HG03439 (cell line): ENCODE results near the gene CKLF.
"Not testable (repeated sequence)": the region's sequence is repeated elsewhere in the genome, so short reads cannot be mapped to it uniquely, and the experiment has no call there.

Source experiments
- ATAC-seq: cut with Tn5 transposase; IDR thresholded peaks from one replicate; pipeline ENCODE4 v1.9.1; 2021; ENCODE audit warnings: mild to moderate bottlenecking, moderate library complexity; ENCODE audit not compliant: unreplicated experiment

Gene CKLF

DNA sequence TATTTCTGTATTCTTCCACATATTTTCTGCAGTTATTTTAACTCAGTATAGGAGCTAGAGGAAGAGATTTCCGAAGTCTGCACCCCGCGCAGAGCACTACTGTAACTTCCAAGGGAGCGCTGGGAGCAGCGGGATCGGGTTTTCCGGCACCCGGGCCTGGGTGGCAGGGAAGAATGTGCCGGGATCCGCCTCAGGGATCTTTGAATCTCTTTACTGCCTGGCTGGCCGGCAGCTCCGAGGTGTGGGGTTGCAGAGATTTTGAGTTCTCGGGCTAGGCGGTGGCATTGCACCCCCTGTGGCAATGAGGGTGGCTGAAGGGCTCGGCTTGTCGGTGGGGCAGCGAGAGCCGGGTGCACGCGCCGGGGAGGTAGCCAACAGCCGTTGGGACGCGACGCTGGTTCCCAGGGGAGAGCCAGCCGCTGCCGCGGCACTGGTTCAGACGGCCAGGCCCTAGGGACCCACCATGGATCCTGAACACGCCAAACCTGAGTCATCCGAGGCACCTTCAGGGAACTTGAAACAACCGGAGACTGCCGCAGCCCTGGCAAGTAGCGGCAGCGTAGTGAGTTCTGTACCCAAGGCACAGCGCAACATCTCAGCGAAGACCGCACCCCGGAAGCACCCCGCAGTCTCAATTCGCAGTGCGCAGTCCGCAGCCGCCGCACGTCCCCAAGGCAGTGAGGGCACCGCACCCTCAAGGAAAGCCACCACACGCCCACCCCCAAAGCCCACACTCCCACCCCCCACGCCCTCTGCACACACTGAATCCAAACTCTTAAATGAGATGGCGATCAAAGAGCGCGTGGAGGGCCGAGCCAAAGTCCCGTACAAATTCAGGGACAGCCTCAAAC is 13.9 kb downstream of the CKLF start, which contains the start of gene CMTM1:
CMTM1 (plus strand) TSS at position 389 of the 851 bp plus-strand sequence; CDS start at position 464, 75 bp downstream.
- no peak for ATAC-seq

DNA sequence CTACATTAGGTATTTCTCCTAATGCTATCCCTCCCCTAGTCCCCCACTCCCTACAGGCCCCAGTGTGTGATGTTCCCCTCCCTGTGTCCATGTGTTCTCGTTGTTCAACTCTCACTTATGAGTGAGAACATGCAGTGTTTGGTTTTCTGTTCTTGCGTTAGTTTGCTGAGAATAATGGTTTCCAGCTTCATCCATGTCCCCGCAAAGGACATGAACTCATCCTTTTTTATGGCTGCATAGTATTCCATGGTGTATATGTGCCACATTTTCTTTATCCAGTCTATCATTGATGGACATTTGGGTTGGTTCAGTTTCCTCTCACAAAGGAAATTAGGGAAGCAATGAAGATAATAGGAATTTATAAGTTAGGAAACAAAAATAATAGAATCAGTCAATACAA is 14.9 kb downstream of the CKLF start:
- not testable (repeated sequence) for ATAC-seq

DNA sequence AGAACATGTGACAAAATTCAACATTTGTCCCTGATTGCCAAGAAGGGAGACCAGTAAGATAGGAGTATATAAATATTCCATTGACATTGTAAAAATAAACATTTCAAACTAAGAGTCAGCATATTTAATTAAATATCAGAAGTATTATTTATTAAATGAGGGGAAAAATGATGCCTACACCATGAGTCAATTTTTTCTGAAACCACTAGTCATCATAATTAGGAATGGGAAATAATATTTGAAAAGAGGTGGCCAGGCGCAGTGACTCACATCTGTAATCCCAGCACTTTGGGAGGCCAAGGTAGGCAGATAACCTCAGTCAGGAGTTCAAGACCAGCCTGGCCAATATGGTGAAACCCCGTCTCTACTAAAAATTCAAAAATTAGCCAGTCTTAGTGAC is 16.0 kb downstream of the CKLF start:
- ATAC-seq = no peak

DNA sequence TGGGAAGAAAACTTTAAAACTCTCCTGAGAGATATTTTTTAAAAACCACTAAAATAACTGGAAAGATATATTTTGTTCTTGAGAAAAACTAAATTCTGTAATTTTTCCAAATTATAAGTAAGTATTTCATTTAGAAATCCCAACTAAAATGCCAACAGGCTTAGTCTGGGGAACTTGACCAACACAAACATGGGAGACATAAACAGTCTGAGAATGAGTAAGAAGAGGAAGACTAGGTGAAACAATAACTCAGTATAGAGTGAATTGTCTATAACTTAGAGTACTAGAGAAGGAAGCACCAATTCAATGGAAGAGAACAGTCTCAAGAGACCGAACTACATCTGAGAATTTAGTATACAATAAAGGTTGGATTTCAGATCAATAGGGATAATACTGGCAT is 16.8 kb downstream of the CKLF start:
- no peak for ATAC-seq

DNA sequence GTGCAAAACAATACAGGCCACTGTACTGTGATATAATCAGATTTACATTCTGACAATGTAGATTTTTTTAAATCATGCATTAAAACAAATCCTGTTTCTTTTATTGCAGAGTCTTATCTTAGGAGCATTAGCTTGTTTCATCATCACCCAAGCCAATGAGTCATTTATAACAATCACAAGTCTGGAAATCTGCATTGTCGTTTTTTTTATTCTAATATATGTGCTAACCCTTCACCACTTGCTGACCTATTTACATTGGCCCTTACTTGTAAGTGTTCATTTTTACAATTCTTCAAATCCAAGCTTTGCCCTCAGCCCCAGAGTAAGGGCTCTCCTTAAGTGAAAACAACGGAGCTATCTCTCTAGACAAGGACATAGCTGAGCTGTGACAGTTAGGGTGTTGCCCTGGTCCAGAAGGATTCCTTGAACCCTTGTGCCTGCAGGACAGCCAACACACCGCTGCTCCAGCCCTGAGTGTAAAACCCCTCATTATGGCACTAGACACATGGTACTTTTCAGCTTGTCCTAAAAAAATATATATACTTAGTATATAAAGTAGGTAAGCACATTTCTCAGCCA is 17.5 kb downstream of the CKLF start:
- ATAC-seq = no peak

DNA sequence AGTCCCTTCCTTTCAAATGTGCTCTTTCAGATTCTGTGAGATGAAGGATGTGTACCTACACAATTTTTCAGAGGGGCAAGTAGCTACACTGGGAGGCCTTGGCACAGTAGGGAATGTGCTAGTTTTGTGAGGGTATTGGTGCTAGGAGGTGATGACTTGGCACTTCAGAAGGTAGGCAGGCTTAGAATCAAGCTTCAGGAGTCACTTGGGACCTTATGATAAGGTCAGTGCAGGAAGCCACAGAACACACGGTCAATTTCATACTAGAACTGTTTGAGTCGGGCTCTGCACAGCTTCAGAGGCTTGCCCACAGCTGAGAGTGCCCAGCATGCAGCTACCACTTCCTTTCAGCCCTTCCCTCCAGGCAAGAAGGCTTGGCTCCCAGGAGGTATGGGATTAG is 20.0 kb downstream of the CKLF start:
- ATAC-seq = no peak

DNA sequence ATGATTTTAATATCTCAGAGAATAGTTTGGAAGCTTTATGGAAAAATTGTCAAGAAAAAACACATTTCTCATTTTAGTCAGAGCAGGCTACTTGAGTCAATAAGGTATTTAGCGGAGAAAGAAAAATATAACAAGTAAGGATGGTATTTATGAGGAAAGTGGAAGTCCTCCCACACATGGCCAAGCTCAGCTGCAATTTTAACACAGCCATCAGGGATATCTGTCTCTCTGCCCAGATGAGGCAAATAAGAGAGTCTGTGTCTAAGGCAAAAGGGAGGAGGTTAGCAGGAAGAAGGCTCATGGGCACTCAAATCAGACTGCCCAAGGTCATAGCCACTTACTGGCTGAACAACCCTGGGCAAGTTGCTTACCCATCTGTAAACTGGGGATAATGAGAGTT is 21.7 kb downstream of the CKLF start:
- no peak for ATAC-seq

DNA sequence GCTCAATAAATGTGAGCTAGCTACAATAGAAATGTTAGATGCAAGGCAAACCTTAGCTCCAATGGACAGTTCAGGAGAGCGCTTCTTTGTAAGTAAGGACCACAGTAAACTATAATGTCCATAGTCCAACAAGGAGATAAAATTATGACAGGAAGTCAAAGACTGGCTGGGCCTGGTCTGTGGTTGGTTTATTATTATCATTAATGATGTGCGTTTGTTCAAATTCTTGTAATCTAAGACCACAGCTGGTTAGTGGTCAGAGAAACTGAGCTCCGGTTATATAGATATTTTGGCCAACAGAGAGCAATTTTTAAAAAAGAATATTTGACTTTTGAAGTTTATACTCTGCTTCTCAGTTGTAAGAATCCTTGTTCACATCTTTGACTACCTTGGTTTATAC is 22.2 kb downstream of the CKLF start:
- ATAC-seq = no peak

DNA sequence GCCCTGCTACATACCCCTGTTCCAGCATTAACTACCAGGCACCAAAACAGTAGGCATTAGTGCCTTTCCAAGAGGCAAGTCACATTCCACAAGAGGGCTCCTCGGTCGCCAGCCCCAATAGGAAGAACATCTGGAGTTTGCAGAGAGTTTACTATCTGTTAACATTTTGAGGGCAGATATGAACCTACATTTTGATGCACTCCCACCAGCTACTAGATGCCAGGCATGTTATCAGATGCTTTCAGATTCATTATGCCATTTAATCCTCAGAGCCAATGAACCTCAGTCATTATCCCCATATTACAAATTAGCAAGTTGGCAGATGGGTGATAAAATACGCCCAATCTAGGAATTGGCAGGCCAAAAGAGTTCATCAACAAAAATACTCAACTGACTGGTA is 22.7 kb downstream of the CKLF start:
- no peak for ATAC-seq

DNA sequence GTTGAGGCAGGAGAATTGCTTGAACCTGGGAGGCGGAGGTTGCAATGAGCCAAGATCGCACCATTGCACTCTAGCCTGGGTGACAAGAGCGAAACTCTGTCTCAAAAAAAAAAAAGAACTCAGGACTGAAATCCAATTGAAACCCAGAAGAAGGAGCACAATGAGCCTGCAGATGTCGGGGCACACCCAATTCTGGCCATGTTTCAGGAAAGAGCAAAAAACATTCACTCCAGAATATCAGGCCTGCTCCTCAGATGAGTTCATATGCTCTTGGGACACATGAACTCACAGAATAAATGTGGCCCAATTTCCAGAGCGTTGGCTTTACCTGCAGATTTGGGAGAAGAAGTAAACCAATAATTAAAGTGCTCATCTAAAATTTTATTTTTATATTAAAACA is 23.9 kb downstream of the CKLF start:
- ATAC-seq = no peak

DNA sequence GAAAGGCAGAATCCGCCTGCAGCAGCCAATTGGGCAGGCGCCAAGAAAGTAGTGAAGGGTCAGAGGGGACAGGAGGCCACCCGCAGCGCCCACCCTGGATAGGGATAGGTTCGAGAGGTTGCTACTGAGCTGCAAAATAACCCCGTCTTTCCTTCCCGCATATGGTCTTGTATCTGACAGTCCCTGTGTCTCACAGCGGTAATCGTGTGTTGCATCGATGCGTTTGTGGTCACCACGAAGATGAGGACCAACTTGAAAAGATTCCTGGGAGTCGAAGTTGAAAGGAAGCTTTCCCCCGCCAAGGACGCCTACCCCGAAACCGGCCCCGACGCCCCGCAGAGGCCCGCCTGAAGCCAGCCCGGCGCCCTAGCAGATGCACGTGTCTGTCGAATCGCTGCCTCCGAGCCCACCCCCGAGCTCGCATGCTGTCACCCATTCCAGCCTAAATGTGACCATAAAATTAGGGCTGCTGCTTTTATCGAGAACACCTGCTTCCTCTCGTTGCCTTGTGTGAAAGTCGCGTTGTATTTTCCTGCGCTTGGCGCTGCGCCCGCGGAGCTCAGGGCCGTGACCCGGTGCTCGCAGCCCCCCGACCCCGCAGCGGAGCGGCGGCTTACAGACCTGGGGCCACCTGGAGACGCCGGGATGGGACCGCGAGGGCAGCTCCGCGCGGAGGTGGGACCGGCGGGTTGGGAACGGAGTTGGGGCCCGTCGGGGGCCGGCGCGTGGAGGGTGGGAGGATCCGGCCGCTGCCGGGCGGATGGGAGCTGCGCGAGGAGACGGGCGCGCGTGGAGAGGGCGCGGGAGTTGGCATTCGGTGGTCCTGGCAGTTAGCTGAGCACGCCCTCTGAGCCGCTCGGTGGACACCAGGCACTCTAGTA is 26.5 kb downstream of the CKLF start, which contains the start of gene CMTM2:
CMTM2 (plus strand) TSS at position 813 of the 881 bp plus-strand sequence. CDS start 145 bp downstream, outside the sequence.
- ATAC-seq = no peak

DNA sequence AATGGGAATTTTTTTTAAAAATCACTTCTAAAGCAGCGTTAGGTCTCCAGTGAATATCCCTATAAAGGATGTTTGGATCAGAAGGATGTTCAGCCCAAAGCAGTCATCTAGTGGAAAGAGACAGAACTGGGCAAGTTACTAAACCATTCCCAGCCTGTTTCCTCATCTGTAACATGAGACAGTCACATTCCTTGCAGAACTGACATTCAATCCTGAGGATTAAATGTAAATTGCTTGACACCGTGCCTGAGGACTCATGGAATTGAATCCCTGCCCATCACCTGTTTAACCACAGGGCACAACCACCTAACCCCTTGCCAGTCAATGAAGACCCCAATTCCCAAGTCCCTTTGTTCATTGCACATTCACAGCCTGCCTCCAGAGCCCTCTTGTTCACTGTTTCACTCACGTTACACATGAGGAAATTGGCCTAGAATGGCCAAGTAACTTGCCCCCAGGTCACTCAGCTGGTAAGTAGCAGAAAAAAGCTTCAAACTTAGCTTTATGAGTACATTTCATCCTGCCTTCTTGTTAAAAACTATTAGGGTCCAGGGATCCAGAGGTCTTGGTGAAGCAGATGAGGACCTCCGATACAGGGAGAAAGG is 28.3 kb downstream of the CKLF start:
- ATAC-seq = no peak

DNA sequence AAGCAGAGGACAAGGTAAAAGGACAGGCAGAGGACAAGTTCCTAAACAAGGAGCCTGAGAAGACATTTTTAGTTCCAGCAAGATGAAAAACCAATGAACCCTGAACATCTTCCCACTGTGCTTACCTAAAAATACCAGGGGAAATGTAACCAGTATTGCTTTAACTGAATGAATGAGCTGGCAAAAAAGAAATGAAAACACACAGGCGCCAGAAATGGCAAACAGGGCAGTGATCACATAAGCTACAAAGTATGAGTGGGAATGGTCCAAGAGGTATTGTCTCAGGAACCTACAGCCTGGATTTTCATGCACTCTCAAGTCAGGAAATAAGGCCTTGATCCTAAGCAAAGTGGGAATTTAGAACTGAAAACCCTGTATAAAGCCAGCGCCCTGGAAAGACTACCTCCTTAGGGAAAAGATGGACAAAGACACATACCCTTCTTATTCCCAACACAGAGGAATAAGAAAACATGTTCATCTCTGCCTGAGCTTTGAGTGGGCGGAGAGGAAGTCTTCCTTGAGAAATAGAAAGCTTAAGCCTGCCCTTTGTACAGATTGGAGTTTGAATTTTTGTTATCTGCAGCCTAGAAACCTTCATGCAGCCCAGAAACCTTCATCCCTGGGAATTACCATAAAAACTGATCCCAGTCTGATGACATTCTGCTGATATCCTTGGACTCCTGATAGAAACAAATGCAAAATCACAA is 29.0 kb downstream of the CKLF start:
- ATAC-seq = no peak

DNA sequence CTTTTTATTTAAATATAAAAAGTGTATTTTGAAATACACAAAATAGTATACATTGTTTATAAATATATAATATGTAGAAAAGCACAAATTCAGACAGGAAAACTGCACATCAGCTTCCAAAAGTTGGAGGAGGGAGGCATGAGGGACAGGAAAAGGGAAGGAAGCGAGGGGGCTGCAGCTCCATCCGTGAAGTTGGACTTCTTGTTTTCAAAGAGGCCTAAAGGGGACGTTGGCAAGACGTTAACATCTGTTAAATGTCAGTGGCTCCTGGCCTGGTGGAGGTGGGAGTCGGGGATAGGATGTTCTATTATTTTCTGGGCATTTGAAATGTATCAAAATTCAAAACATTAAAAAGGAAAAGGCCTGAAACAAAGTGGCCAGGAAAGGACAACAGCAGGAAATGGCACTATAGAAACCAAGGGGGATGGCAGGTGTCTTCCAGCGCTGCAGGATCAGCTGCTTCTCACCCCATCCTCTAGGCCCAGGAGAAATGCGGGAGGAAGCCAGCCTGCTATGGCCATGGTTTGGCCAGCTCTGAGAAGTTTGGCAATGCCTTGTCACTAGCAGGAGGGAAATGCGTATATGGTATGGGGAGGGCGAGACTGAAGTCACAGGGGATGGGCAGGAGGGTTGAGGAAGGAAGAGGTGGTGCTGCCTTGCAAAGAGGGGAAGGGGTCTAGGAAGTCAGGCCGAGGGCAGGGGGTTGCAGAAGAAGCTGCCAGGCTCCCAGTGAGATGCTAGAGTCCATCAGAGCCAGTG is 33.3 kb downstream of the CKLF start:
- ATAC-seq = no peak

DNA sequence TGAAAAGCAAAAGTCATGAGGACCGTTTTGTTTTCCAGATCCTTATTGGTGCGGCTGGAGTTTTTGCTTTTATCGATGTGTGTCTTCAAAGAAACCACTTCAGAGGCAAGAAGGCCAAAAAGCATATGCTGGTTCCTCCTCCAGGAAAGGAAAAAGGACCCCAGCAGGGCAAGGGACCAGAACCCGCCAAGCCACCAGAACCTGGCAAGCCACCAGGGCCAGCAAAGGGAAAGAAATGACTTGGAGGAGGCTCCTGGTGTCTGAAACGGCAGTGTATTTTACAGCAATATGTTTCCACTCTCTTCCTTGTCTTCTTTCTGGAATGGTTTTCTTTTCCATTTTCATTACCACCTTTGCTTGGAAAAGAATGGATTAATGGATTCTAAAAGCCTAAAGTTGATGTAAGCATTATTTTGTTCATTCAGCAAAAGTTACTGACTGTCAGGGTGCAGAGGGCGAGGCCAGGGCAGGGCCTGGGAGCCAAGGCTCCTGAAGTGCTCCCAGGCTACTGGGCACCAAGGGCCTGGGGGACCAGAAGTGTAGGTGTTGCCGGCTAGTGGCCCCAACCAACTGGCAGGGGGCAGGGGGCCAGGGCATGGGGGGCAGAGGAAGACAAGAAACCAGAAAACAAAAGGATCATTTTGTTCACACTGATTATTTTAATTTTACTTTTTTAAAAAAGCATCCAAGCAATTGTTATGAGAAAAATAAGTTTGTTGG is 35.7 kb downstream of the CKLF start:
- ATAC-seq = no peak

DNA sequence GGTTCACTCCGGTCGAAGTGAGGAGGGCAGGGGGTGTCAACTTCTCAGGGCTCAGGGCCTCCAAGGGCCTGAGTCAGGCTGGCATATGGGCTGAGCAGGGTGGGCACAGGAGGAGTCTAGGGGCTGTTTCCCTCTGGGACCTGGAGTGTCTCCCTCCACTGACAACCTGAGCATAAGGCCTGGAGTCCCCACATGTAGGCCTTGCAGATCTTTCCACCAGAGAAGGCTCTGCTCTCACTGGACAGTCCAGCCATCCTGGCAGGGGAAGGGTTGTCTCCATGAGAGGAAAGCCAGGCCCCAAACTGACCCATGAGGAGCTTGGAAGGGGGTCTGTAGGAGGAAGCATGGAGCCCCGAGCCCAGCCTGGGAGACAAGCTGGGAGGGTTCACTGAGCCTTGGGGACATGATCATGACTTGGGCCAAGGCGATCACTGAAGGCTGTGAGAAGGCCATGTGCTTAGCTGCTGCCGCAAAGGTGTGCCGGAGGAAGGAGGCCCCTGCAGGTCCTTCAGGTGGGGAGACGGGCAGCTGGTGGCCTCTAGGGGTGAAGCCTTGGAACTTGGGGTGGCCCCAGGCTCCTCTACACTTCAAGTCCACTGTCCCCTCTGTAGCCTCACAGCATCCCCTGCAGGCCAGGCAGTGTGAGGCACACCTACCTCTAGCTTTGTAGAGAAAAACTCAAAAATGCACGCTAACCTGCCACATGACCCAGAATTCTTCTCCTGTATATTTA is 36.8 kb downstream of the CKLF start:
- peak; percentile 80 for ATAC-seq

DNA sequence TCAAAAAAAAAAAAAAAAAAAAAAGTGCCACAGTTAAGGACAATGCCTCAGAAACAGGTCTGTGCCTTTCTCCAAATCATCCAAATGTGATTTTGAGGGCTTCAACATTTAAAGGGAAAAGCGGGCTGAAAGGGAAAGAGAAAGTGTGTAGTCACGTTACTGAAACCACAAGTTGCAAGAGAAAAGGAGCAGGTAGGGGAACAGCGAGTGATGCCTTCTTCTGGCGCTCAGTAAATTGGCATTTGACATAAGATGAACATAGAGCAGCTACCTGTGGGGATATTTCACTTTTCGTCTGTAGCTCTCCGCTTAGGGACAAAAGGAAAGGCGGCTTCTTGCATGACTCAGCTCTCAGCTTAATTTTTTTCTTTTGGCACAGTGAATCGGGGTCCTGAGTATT is 37.9 kb downstream of the CKLF start:
- ATAC-seq = no peak

DNA sequence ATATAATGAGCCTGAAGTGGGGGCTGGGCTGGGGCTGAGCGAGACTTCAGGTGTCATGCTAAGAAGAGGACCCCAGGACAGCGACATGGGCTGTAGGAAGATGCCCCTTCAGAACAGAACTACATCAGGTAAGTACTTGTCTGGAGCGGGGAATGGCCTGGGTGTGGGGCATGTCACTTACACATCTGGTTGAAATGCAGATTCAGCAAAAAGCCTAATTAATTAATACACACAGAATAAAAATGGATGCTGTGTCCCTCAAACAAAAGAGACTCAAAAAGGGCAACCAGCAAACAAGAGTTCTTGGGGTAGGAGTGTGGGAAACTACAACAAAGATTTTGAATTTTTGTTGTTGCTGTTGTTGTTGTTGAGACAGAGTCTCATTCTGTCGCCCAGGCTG is 38.6 kb downstream of the CKLF start:
- no peak for ATAC-seq
